GM12878 (cell line): ENCODE measurements around the gene NAXE. TPM values are rescaled to one million over a fixed set of nuclear protein-coding genes. Genes with fewer than 3 reads are reported as not detected.
A peak's percentile ranks its signal among the peaks of the same experiment; 100 is the strongest.

Source experiments
- ASH2L ChIP-seq: fragments of 300-600, 200-600 bp; sonication (generic); IDR thresholded peaks from 2 replicates; pipeline ENCODE4 v1.6.1; 2017; ENCODE audit warnings: low read depth, mild to moderate bottlenecking, borderline replicate concordance
- CBX5 ChIP-seq: sonication (generic); IDR thresholded peaks from 2 replicates; pipeline ENCODE4 v1.6.1; 2016; ENCODE audit warnings: low read depth, moderate library complexity, mild to moderate bottlenecking, inconsistent platforms
- CHD1 ChIP-seq: IDR thresholded peaks from 2 replicates; pipeline ENCODE4 v1.6.1; 2012; ENCODE audit warnings: low read depth, low read length, improper control_type of control experiment
- CREM ChIP-seq: IDR thresholded peaks from 2 replicates; pipeline ENCODE4 v1.6.1; 2014; ENCODE audit warnings: antibody characterized with exemption, low read depth
- GATAD2B ChIP-seq: fragments of 450-650 bp; conservative IDR thresholded peaks from 2 replicates; pipeline ENCODE4 v1.6.1; 2017; ENCODE audit warnings: low read depth, mild to moderate bottlenecking, moderate library complexity
- HCFC1 ChIP-seq: fragments of 150-350 bp; IDR thresholded peaks from 2 replicates; pipeline ENCODE4 v1.6.1; 2014; ENCODE audit warnings: low read length
- HDGF ChIP-seq: fragments of 450-650 bp; IDR thresholded peaks from 2 replicates; pipeline ENCODE4 v1.6.1; 2016; ENCODE audit warnings: antibody characterized with exemption
- IKZF2 ChIP-seq, 2 experiments: fragments of 450-650 bp; IDR thresholded peaks; 2 replicates each; pipeline ENCODE4 v1.6.1; 2017; ENCODE audit warnings: mild to moderate bottlenecking in 2 of 2, moderate library complexity in 2 of 2
- KAT2A ChIP-seq: conservative IDR thresholded peaks from 2 replicates; pipeline ENCODE4 v1.6.1; 2011; ENCODE audit warnings: low read depth, low read length; ENCODE audit not compliant: control insufficient read depth
- MTA3 ChIP-seq: IDR thresholded peaks from 2 replicates; pipeline ENCODE4 v1.6.1; 2012; ENCODE audit warnings: low read length, inconsistent platforms, borderline replicate concordance
- NFYA ChIP-seq: IDR thresholded peaks from 2 replicates; pipeline ENCODE4 v1.6.1; 2011; ENCODE audit warnings: low read depth, mild to moderate bottlenecking, low read length, improper control_type of control experiment, borderline replicate concordance
- NR2F1 ChIP-seq: fragments of 450-650 bp; conservative IDR thresholded peaks from 2 replicates; pipeline ENCODE4 v1.6.1; 2017; ENCODE audit warnings: mild to moderate bottlenecking
- PAX5 ChIP-seq: IDR thresholded peaks from 2 replicates; pipeline ENCODE4 v1.6.1; 2011; ENCODE audit warnings: low read depth, low read length, borderline replicate concordance
- PML ChIP-seq: IDR thresholded peaks from 2 replicates; pipeline ENCODE4 v1.6.1; 2012; ENCODE audit warnings: low read length, inconsistent platforms
- POLR2AphosphoS2 ChIP-seq: IDR thresholded peaks from 2 replicates; pipeline ENCODE4 v1.6.1; 2011; ENCODE audit warnings: low read depth, mild to moderate bottlenecking, low read length, improper control_type of control experiment, moderate library complexity
- POLR2AphosphoS5 ChIP-seq: IDR thresholded peaks from 2 replicates; pipeline ENCODE4 v1.6.1; 2011; ENCODE audit warnings: mild to moderate bottlenecking, low read length, inconsistent platforms
- RAD51 ChIP-seq: fragments of 450-650 bp; IDR thresholded peaks from 2 replicates; pipeline ENCODE4 v1.6.1; 2016; ENCODE audit warnings: moderate library complexity, mild to moderate bottlenecking, inconsistent platforms
- RCOR1 ChIP-seq: conservative IDR thresholded peaks from 2 replicates; pipeline ENCODE4 v1.6.1; 2012; ENCODE audit warnings: low read depth, low read length, improper control_type of control experiment
- RELA ChIP-seq: fragments of 450-650 bp; IDR thresholded peaks from 2 replicates; pipeline ENCODE4 v1.8.0; 2014; ENCODE audit warnings: borderline replicate concordance; ENCODE audit not compliant: partially characterized antibody
- RFX5 ChIP-seq: IDR thresholded peaks from 2 replicates; pipeline ENCODE4 v1.6.1; 2011; ENCODE audit warnings: low read depth, low read length, improper control_type of control experiment
- SIX5 ChIP-seq: IDR thresholded peaks from 2 replicates; pipeline ENCODE4 v1.6.1; 2011; ENCODE audit warnings: mild to moderate bottlenecking, low read depth, low read length, moderate library complexity; ENCODE audit not compliant: severe bottlenecking
- SMAD5 ChIP-seq: IDR thresholded peaks from 2 replicates; pipeline ENCODE4 v1.6.1; 2016; ENCODE audit warnings: antibody characterized with exemption, low read depth
- TCF12 ChIP-seq: IDR thresholded peaks from 2 replicates; pipeline ENCODE4 v1.6.1; 2011; ENCODE audit warnings: low read depth, mild to moderate bottlenecking, low read length
- ZBTB40 ChIP-seq: fragments of 450-650 bp; IDR thresholded peaks from 2 replicates; pipeline ENCODE4 v1.6.1; 2016; ENCODE audit warnings: mild to moderate bottlenecking, moderate library complexity, borderline replicate concordance
- ZNF384 ChIP-seq: IDR thresholded peaks from 2 replicates; pipeline ENCODE4 v1.6.1; 2012; ENCODE audit warnings: low read depth, mild to moderate bottlenecking, low read length, improper control_type of control experiment, borderline replicate concordance
- ZZZ3 ChIP-seq: IDR thresholded peaks from 2 replicates; pipeline ENCODE4 v1.6.1; 2011; ENCODE audit warnings: low read depth; ENCODE audit not compliant: control insufficient read depth, insufficient read length
- polyA plus RNA-seq, 11 experiments: library from polyadenylated mRNA; depleted of rRNA in 4 of 11; unstranded in 6 of 11; stranded (reverse) in 5 of 11; fragments of >200 nt; fragmentation: Nextera tagmentation in 4 of 11; fragmentation: Illumina TruSeq in 1 of 11; extraction: Ambion mirVana in 4 of 11; extraction: Trizol in 1 of 11; gene quantifications; 1 replicate in 1 of 11; 2 replicates in 10 of 11; pipeline versions ENCODE4 v1.2.1 to v1.2.3, GENCODE V29; 2011 to 2016; ENCODE audit warnings: inconsistent platforms in 2 of 11, missing spikeins in 2 of 11, low read depth in 1 of 11
- total RNA-seq, 4 experiments: library from RNA; depleted of rRNA in 3 of 4; stranded (reverse); fragments of >200 nt in 3 of 4; fragmentation: Illumina TruSeq in 1 of 4; extraction: Trizol in 1 of 4; gene quantifications; 2 replicates each; pipeline versions ENCODE4 v1.2.1 to v1.2.3, GENCODE V29; 2013 to 2021
- TF ChIP-seq, protein P1 (sequence below): IDR thresholded peaks from 2 replicates; pipeline ENCODE4 v1.6.1; 2011; ENCODE audit warnings: low read depth, low read length, improper control_type of control experiment, borderline replicate concordance

Gene NAXE
- total and polyA plus RNA-seq, 10 of the 15 experiments (the other 5 are each of a cell fraction or from before 2014, with no cell fraction given), result 17.8 to 93.3 (median 68.8) TPM

DNA sequence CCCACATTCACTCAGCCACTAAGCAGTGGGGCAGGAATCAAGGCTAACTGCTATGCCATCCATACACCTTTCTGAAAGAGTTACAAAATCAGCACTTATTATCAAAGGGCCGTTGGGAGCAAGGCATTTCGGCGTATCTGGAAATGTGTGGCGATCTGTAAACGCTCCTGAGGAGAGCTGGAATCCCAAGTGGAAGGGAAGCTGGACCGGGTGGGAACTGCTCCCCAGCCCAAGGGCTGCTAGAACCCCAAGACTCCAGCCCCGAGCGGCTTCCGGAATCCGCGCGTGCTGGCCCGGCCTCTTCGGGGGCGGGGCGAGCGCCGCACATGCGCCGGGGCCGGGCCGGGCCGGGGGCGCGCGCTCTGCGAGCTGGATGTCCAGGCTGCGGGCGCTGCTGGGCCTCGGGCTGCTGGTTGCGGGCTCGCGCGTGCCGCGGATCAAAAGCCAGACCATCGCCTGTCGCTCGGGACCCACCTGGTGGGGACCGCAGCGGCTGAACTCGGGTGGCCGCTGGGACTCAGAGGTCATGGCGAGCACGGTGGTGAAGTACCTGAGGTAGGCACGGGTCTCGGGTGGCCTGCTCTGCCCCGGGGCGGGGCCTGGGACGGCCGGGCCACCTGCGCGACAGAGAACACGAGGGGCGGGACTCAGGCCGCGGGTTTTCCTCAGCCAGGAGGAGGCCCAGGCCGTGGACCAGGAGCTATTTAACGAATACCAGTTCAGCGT is at the start of gene NAXE (continued):
- TF ChIP-seq PAX5, result no peak
- TF ChIP-seq POLR2AphosphoS2, result peak; percentile 57; the same call in 1 of the 2 replicates
- TF ChIP-seq, protein P1, sequence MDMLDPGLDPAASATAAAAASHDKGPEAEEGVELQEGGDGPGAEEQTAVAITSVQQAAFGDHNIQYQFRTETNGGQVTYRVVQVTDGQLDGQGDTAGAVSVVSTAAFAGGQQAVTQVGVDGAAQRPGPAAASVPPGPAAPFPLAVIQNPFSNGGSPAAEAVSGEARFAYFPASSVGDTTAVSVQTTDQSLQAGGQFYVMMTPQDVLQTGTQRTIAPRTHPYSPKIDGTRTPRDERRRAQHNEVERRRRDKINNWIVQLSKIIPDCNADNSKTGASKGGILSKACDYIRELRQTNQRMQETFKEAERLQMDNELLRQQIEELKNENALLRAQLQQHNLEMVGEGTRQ, result no peak
- TF ChIP-seq RCOR1, result no peak
- TF ChIP-seq CBX5, result no peak
- TF ChIP-seq ZNF384, result no peak
- TF ChIP-seq CREM, result no peak
- no peak for TF ChIP-seq ASH2L
- no peak for TF ChIP-seq NFYA
- TF ChIP-seq ZBTB40, result peak; percentile 32; the same call in 1 of the 2 replicates
- TF ChIP-seq GATAD2B, result peak; percentile 86
- TF ChIP-seq SIX5, result no peak
- TF ChIP-seq NR2F1, result peak; percentile 93
- peak; percentile 48; the same call in 1 of the 2 replicates for TF ChIP-seq TCF12
- no peak for TF ChIP-seq RELA
- no peak; the same call in 1 of the 2 replicates for TF ChIP-seq HDGF
- TF ChIP-seq HCFC1, result no peak
- TF ChIP-seq RFX5, result no peak
- no peak for TF ChIP-seq MTA3
- peak; percentile 78 for TF ChIP-seq SMAD5
- peak; percentile 84; the same call in 1 of the 2 replicates for TF ChIP-seq PML
- no peak for TF ChIP-seq RAD51
- TF ChIP-seq POLR2AphosphoS5, result peak; percentile 89
- no peak for TF ChIP-seq CHD1
- TF ChIP-seq KAT2A, result no peak
- no peak for TF ChIP-seq ZZZ3
- TF ChIP-seq IKZF2 (IDR thresholded peaks at IDR 0.05), result no peak
